Activated CD4-positive, alpha-beta T cell treated with anti-CD3 and anti-CD28 coated beads, Interleukin-2, Interleukin-6, amounts not matched to agents 100 ng/mL and 50 ng/mL, durations not matched to agents 16 hours and 8 hours (primary cell): ENCODE measurements around the gene GCLM.
A peak's percentile ranks its signal among the peaks of the same experiment; 100 is the strongest.
"Not testable (repeated sequence)": the region's sequence is repeated elsewhere in the genome, so short reads cannot be mapped to it uniquely, and the experiment has no call there.

Experiments used
- DNase-seq: peaks from one replicate; pipeline ENCODE4 v3.0.0-alpha.2; 2020

Gene GCLM

GRCh38 chr1:93882269-93882668 is 27.0 kb downstream of the GCLM start:
- no peak for DNase-seq

- no peak for DNase-seq
Measured at GRCh38 chr1:93880731-93881130, 28.5 kb downstream of the GCLM start.

- peak; percentile 95 for DNase-seq
Measured at GRCh38 chr1:93878889-93879586, 30.2 kb downstream of the GCLM start, which contains the start of gene DNTTIP2. Gene DNTTIP2, minus strand, starts transcription at chr1:93879206. Its CDS starts 58 bp downstream, at chr1:93879148.

GRCh38 chr1:93878501-93878888 is 30.7 kb downstream of the GCLM start:
- peak; percentile 67 for DNase-seq

GRCh38 chr1:93877529-93877928 is 31.7 kb downstream of the GCLM start:
- DNase-seq: no peak

GRCh38 chr1:93876244-93876643 is 33.0 kb downstream of the GCLM start:
- DNase-seq: no peak

- DNase-seq: peak; percentile 33
Measured at GRCh38 chr1:93874025-93874651, 35.1 kb downstream of the GCLM start.

GRCh38 chr1:93871366-93871765 is 37.9 kb downstream of the GCLM start:
- no peak for DNase-seq

GRCh38 chr1:93869653-93870052 is 39.6 kb downstream of the GCLM start:
- no peak for DNase-seq

- DNase-seq: not testable (repeated sequence)
Measured at GRCh38 chr1:93868492-93868891, 40.7 kb downstream of the GCLM start.

GRCh38 chr1:93865253-93865652 is 44.0 kb downstream of the GCLM start:
- no peak for DNase-seq

- no peak for DNase-seq
Measured at GRCh38 chr1:93864175-93864574, 45.1 kb downstream of the GCLM start.

GRCh38 chr1:93857653-93858052 is 51.6 kb downstream of the GCLM start:
- not testable (repeated sequence) for DNase-seq

GRCh38 chr1:93855983-93856382 is 53.2 kb downstream of the GCLM start:
- DNase-seq: not testable (repeated sequence)

- no peak for DNase-seq
Measured at GRCh38 chr1:93853940-93854339, 55.3 kb downstream of the GCLM start.

GRCh38 chr1:93851878-93852277 is 57.4 kb downstream of the GCLM start:
- DNase-seq: no peak

- DNase-seq: no peak
Measured at GRCh38 chr1:93851327-93851712, 57.9 kb downstream of the GCLM start.

GRCh38 chr1:93850687-93851326 is 58.4 kb downstream of the GCLM start:
- peak; percentile 54 for DNase-seq

- no peak for DNase-seq
Measured at GRCh38 chr1:93848350-93848883, 60.8 kb downstream of the GCLM start.

- DNase-seq: peak; percentile 69
Measured at GRCh38 chr1:93847811-93848288, 61.4 kb downstream of the GCLM start.

- DNase-seq: peak; percentile 88
Measured at GRCh38 chr1:93846992-93847810, 62.0 kb downstream of the GCLM start.

- DNase-seq: peak; percentile 87
Measured at GRCh38 chr1:93846206-93846991, 62.8 kb downstream of the GCLM start.
